Cardiac fibroblast (primary cell): ENCODE results near the gene ASRGL1.

Experiments used
- DNase-seq, 2 donors: peaks; one replicate each; pipeline versions ENCODE4 v3.0.0 to v3.0.0-alpha.2; 2010; ENCODE audit warnings: low read depth in 2 of 2
- H3K4me3 ChIP-seq, 2 donors: replicated peaks in 1 of 2; 1 replicate in 1 of 2; 2 replicates in 1 of 2; pipeline ENCODE4 v1.5.1; 2011; ENCODE audit warnings: low read depth in 2 of 2, low read length in 2 of 2, mild to moderate bottlenecking in 2 of 2, moderate library complexity in 1 of 2
- TF ChIP-seq, protein P1 (sequence below): IDR thresholded peaks from one replicate; pipeline ENCODE4 v1.5.1; 2011; ENCODE audit warnings: low read depth, mild to moderate bottlenecking, low read length, inconsistent platforms

The ASRGL1 gene

DNA sequence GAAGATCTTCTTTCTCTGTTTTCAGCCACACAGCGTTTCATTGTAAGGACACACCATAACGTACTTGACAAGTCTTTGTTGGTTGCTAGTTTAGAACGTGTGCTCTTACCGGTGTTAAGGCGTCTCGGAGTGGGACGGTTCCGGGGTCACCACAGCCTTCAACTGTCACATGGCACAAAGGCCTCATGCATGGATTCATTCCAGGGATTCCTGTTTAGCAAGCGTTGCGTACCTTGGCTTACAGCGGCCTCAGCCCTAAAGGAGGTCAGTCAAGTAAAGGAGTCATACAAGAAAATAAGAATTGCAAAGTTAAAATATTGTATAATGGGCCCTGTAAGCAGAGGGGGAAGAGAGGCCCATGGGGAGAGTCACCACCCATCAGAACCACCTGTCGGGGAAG lies 79.3 kb downstream of the ASRGL1 start:
- TF ChIP-seq, protein P1, sequence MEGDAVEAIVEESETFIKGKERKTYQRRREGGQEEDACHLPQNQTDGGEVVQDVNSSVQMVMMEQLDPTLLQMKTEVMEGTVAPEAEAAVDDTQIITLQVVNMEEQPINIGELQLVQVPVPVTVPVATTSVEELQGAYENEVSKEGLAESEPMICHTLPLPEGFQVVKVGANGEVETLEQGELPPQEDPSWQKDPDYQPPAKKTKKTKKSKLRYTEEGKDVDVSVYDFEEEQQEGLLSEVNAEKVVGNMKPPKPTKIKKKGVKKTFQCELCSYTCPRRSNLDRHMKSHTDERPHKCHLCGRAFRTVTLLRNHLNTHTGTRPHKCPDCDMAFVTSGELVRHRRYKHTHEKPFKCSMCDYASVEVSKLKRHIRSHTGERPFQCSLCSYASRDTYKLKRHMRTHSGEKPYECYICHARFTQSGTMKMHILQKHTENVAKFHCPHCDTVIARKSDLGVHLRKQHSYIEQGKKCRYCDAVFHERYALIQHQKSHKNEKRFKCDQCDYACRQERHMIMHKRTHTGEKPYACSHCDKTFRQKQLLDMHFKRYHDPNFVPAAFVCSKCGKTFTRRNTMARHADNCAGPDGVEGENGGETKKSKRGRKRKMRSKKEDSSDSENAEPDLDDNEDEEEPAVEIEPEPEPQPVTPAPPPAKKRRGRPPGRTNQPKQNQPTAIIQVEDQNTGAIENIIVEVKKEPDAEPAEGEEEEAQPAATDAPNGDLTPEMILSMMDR: no peak
- H3K4me3 ChIP-seq: no peak overlapping the region
- no peak for DNase-seq

DNA sequence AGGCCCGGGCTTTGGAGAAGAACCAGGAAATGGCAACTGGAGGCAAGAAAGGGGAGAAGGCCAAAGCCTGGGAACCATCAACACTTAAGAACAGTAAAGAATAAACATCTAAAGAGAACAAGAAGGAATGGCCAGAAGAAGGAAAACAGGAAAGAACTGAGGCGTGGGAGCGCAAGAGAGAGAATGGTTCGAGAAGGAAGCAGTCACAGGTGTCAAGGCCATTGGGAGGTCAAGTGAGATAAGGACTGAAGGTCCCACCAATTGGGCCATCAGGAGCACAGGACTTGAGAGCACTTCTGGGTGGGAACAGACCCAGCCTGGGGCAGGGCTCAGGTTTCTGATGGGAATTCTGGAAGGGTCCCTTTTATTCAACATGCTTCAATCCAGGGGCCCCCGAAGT lies 80.9 kb downstream of the ASRGL1 start:
- DNase-seq: no peak

DNA sequence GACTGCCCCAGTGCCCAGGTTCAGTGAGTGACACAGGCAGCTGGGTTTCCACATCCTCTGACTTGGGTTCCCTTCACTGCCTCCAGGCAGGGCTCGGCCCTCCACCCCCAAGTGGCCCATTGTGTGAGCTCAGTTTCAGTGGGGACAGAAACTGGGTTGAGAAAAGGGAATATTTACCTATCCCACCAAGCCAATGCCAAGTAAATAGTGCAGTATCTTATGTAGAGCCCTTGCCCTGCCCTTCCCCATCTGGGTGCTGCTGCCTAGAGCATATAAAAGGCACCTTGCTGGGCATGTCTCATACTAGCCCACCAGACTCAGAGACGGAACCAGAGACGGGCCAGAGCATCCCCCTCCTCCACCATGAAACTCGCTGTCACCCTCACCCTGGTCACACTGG lies 81.5 kb downstream of the ASRGL1 start, which contains the start of gene SCGB1A1:
Gene SCGB1A1, plus strand, starts transcription at position 301 of the 400 bp plus-strand sequence. Its CDS starts 63 bp downstream, at position 364.
- no peak within 1 kb of the TSS for H3K4me3 ChIP-seq
- TF ChIP-seq, protein P1: no peak
- DNase-seq: no peak

More for the DNA sequence above, 80.9 kb downstream of the ASRGL1 start:
- TF ChIP-seq, protein P1: no peak
- H3K4me3 ChIP-seq: no peak overlapping the region

DNA sequence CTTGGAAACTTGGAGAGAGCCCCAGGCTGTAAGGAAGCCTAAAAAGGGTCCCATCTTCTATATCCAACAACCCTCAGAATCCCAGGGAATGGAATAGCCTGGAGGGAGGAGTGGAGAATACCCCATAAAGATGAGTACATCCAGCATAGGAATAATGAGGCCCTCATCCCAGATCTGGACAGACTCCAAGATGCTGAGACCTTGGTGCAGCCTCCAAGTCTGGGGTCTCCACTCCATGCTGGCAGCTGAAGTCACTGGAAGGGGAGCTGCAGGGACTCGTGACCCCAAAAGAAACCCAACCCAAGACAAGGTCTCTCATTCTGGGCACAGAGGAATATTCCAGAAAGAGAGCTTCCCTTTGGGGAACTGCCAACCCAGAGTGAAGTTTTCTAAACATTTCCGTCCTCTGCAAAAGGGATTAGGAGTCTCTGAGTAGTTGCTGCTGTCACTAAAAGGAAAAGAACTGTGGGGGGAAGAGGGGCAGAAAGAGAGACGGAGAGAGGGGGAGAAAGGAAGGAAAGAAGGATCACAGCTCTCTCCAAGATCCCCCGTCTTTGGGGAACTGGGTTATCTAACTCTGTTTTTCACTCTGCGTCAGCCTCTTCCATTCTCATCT lies 82.2 kb downstream of the ASRGL1 start:
- H3K4me3 ChIP-seq: no peak overlapping the region
- TF ChIP-seq, protein P1: no peak
- no peak for DNase-seq

DNA sequence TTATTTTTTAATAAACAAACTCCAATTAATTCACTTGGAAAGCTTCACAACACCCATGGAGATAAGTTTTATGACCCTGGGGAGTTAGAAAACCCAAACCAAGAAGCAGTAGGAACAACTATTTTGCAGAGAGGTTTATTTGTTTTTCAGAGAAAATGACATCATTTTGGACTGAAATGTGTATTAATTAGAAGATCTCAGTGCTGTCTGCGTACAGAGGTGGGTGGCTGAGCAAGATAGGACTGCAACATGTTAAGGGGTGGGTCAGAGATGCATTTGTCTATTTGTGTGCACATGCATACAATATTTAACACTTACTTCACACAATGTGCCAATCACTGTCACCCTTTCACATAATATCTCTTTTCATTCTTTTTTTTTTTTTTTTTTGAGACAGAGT lies 82.7 kb downstream of the ASRGL1 start:
- TF ChIP-seq, protein P1: no peak
- DNase-seq: no peak
- H3K4me3 ChIP-seq: no peak overlapping the region

DNA sequence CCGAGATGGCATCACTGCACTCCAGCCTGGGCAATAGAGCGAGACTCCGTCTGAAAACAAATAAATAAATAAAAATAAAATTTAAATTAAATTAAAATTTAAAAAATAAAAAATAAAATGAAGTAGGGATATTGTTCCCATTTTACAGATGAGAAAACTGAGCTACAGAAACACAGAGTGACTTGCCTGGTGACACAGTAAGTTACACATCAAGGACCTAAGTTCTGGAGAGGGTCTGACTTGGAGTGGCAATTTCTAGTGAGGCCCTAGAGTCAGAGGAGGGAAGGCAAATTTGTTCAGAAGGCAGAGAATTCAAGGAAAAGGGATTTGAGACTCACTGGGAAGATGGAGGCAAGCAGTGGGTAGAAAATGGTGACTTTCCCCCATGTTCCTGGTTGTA lies 83.6 kb downstream of the ASRGL1 start:
- TF ChIP-seq, protein P1: no peak
- H3K4me3 ChIP-seq: no peak overlapping the region
- DNase-seq: no peak

DNA sequence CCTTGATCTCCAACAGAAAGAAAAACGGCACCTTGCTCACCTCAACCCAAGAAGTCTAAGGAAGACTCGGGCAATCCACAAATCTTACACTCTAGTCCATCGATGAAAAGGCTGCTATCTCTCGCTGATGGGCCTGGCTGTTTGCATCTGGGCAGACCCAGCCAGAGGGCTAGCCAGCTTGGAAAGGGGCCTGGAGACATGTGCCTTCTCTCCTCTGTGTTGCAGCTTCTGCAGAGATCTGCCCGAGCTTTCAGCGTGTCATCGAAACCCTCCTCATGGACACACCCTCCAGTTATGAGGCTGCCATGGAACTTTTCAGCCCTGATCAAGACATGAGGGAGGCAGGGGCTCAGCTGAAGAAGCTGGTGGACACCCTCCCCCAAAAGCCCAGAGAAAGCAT lies 84.7 kb downstream of the ASRGL1 start:
- no peak for DNase-seq
- H3K4me3 ChIP-seq: no peak overlapping the region
- TF ChIP-seq, protein P1: no peak
